NB4 (cell line): ENCODE results near the gene TRAPPC3L.
"Not testable (repeated sequence)": the region's sequence is repeated elsewhere in the genome, so short reads cannot be mapped to it uniquely, and the experiment has no call there.

Experiments used
- DNase-seq: peaks from one replicate; pipeline ENCODE4 v3.0.0; 2010; ENCODE audit warnings: low read depth
- H3K4me3 ChIP-seq: one replicate; pipeline ENCODE4 v1.5.1; 2011; ENCODE audit warnings: mild to moderate bottlenecking, low read depth, low read length, moderate library complexity
- CTCF ChIP-seq: IDR thresholded peaks from one replicate; pipeline ENCODE4 v1.5.1; 2012; ENCODE audit warnings: low read depth, low read length
- MAX ChIP-seq: IDR thresholded peaks from 2 replicates; pipeline ENCODE4 v1.6.1; 2011; ENCODE audit warnings: low read depth, low read length
- MYC ChIP-seq: IDR thresholded peaks from 2 replicates; pipeline ENCODE4 v1.6.1; 2011; ENCODE audit warnings: low read depth, low read length
- POLR2A ChIP-seq: IDR thresholded peaks from 2 replicates; pipeline ENCODE4 v1.6.1; 2011; ENCODE audit warnings: mild to moderate bottlenecking; ENCODE audit not compliant: insufficient read length; ENCODE audit errors: extremely low read depth

Gene TRAPPC3L

GRCh38 chr6:116497113-116497676 lies 48.3 kb downstream of the TRAPPC3L start:
- H3K4me3 ChIP-seq, result no peak overlapping the region
- TF ChIP-seq MYC (no peak), CTCF (no peak), MAX (no peak), POLR2A (no peak)
- no peak for DNase-seq

GRCh38 chr6:116495161-116495560 lies 50.3 kb downstream of the TRAPPC3L start:
- not testable (repeated sequence) for DNase-seq, H3K4me3 ChIP-seq

GRCh38 chr6:116492331-116493067 lies 53.0 kb downstream of the TRAPPC3L start:
- TF ChIP-seq POLR2A, result no peak
- no peak for TF ChIP-seq MYC
- TF ChIP-seq MAX, result no peak
- no peak for TF ChIP-seq CTCF
- H3K4me3 ChIP-seq, result no peak overlapping the region
- peak; percentile 88 for DNase-seq

GRCh38 chr6:116491610-116492330 lies 53.7 kb downstream of the TRAPPC3L start:
- no peak overlapping the region for H3K4me3 ChIP-seq
- DNase-seq, result peak; percentile 14
- no peak for TF ChIP-seq CTCF
- no peak for TF ChIP-seq POLR2A
- no peak for TF ChIP-seq MAX
- no peak for TF ChIP-seq MYC

- no peak overlapping the region for H3K4me3 ChIP-seq
- DNase-seq, result no peak
- TF ChIP-seq POLR2A, result no peak
- no peak for TF ChIP-seq MYC
- no peak for TF ChIP-seq CTCF
- no peak for TF ChIP-seq MAX
Observed at GRCh38 chr6:116485559-116486184, 59.8 kb downstream of the TRAPPC3L start.

GRCh38 chr6:116483616-116484015 lies 61.9 kb downstream of the TRAPPC3L start:
- DNase-seq, result no peak
- H3K4me3 ChIP-seq, result no peak overlapping the region
- TF ChIP-seq MYC (no peak), POLR2A (no peak), CTCF (no peak), MAX (no peak)
